Activated CD4-positive, alpha-beta T cell treated with anti-CD3 and anti-CD28 coated beads for 1 hour (primary cell): ENCODE measurements around the gene WWOX.

ENCODE experiments used
- DNase-seq: peaks from one replicate; pipeline ENCODE4 v3.0.0-alpha.2; 2020

WWOX gene

GRCh38 chr16:78446486-78446885, 347.0 kb downstream of the WWOX start:
- no peak for DNase-seq

GRCh38 chr16:78446992-78447563, 347.6 kb downstream of the WWOX start:
- no peak for DNase-seq

GRCh38 chr16:78448658-78449271, 349.3 kb downstream of the WWOX start:
- DNase-seq, result no peak

- DNase-seq, result no peak
These were observed 350.8 kb downstream of the WWOX start for GRCh38 chr16:78450255-78450654.

- DNase-seq, result no peak
These were observed 352.6 kb downstream of the WWOX start for GRCh38 chr16:78452025-78452555.

- no peak for DNase-seq
These were observed 356.4 kb downstream of the WWOX start for GRCh38 chr16:78455861-78456260.

- DNase-seq, result no peak
These were observed 359.1 kb downstream of the WWOX start for GRCh38 chr16:78458588-78458987.

GRCh38 chr16:78460428-78460827, 361.0 kb downstream of the WWOX start:
- no peak for DNase-seq

- DNase-seq, result no peak
These were observed 361.6 kb downstream of the WWOX start for GRCh38 chr16:78461087-78461486.

GRCh38 chr16:78461496-78462287, 362.2 kb downstream of the WWOX start:
- DNase-seq, result no peak

GRCh38 chr16:78462288-78463208, 363.1 kb downstream of the WWOX start:
- no peak for DNase-seq

- no peak for DNase-seq
These were observed 364.1 kb downstream of the WWOX start for GRCh38 chr16:78463591-78463990.

GRCh38 chr16:78464833-78465232, 365.4 kb downstream of the WWOX start:
- no peak for DNase-seq

- no peak for DNase-seq
These were observed 366.3 kb downstream of the WWOX start for GRCh38 chr16:78465730-78466129.

- DNase-seq, result no peak
These were observed 370.3 kb downstream of the WWOX start for GRCh38 chr16:78469787-78470186.

- no peak for DNase-seq
These were observed 373.7 kb downstream of the WWOX start for GRCh38 chr16:78473031-78473699.

GRCh38 chr16:78474762-78475161, 375.3 kb downstream of the WWOX start:
- DNase-seq, result no peak

GRCh38 chr16:78476615-78477014, 377.2 kb downstream of the WWOX start:
- DNase-seq, result no peak

- DNase-seq, result no peak
These were observed 378.9 kb downstream of the WWOX start for GRCh38 chr16:78478267-78478861.

GRCh38 chr16:78479723-78480122, 380.3 kb downstream of the WWOX start:
- no peak for DNase-seq

- no peak for DNase-seq
These were observed 381.1 kb downstream of the WWOX start for GRCh38 chr16:78480588-78480987.
